LNCAP (cell line): ENCODE results near the gene EPHA10.

Experiments used
- TF ChIP-seq, protein P1 (sequence below): fragments of 450-650 bp; IDR thresholded peaks from 2 replicates; pipeline ENCODE4 v1.5.1; 2017; ENCODE audit warnings: mild to moderate bottlenecking

Gene EPHA10

GRCh38 chr1:37764888-37765441 lies at the start of gene EPHA10:
Gene EPHA10, minus strand, starts transcription at chr1:37765120. Its CDS starts 54 bp downstream, at chr1:37765066.
- TF ChIP-seq, protein P1, sequence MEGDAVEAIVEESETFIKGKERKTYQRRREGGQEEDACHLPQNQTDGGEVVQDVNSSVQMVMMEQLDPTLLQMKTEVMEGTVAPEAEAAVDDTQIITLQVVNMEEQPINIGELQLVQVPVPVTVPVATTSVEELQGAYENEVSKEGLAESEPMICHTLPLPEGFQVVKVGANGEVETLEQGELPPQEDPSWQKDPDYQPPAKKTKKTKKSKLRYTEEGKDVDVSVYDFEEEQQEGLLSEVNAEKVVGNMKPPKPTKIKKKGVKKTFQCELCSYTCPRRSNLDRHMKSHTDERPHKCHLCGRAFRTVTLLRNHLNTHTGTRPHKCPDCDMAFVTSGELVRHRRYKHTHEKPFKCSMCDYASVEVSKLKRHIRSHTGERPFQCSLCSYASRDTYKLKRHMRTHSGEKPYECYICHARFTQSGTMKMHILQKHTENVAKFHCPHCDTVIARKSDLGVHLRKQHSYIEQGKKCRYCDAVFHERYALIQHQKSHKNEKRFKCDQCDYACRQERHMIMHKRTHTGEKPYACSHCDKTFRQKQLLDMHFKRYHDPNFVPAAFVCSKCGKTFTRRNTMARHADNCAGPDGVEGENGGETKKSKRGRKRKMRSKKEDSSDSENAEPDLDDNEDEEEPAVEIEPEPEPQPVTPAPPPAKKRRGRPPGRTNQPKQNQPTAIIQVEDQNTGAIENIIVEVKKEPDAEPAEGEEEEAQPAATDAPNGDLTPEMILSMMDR = no peak

- TF ChIP-seq, protein P1 = no peak
These were observed 49.3 kb upstream of the EPHA10 start for GRCh38 chr1:37814252-37814651.

DNA sequence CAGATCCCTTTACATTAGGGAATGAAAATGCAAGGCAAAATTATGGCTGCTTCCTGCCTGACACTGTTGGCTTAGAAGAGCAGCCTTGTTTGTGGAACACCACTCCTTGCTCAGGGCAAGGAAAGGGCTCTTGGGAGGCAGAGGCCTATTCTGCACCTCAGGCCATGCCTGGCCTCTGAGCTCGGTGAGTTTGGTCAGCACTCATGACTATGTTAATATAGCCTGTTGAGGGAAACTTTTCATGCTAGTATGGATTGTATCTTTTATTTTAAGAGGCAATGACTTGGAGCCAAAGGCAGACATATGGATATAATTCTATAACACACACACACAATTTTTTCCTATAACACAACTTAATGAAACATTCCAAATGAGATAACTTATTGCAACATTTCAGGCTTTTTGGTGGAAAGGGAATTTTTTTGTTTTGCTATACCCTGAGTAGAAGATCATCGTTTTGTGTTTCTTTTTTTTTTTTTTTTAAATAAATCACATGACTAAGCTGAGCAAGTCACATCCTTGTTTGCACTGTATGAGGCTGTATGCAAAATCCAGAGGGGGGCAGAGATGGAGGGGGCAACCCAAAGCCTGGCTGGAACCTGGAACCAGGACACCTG lies 48.7 kb upstream of the EPHA10 start:
- TF ChIP-seq, protein P1 = no peak

DNA sequence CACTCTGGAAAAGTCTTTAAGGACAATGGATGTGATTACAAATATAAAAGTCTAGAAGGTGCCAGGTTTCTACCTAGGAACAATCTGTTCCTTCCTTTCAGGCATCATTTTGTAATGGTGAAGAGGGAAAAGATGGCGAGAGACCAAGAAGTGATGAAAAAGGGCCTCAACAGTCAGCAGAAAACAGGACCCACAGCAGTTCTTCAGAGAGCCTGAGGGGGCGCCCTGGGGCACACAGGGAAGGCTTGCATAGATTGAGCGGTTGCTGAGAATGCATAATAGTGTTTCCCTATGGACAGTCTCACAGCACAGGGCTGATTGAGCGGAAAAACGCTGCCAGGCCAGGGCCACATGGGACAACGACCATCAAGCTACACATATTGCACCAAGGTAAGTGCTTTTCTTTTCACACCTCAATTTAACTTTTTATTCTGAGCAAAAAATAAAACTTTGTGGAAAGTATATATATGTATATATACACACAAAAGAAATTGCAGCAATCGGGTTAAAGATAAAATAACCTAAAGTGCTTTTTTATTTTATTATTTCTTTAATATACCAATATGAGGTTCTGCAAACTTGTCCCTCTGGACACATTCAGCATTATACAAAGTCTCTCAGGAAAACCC lies 46.2 kb upstream of the EPHA10 start:
- TF ChIP-seq, protein P1 = peak; percentile 91

DNA sequence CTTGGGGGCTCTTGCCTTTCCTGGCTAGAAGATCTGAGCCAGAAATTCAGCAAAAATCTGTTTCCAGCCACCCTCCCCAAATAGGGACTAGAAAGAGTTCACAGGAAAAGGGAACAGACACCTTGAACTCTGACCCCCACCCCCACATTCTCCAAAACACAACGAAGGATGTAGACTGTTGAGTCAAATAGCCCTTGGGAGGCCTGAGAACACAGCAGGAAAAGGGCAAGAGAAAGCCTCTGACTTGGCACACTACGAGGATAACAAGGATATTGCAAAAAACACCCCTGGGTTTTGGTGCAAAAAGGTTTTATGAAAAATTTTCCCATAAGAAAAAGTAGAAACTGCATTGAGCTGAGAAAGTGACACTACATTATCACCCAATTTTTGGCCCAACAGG lies 45.0 kb upstream of the EPHA10 start:
- TF ChIP-seq, protein P1 = no peak

DNA sequence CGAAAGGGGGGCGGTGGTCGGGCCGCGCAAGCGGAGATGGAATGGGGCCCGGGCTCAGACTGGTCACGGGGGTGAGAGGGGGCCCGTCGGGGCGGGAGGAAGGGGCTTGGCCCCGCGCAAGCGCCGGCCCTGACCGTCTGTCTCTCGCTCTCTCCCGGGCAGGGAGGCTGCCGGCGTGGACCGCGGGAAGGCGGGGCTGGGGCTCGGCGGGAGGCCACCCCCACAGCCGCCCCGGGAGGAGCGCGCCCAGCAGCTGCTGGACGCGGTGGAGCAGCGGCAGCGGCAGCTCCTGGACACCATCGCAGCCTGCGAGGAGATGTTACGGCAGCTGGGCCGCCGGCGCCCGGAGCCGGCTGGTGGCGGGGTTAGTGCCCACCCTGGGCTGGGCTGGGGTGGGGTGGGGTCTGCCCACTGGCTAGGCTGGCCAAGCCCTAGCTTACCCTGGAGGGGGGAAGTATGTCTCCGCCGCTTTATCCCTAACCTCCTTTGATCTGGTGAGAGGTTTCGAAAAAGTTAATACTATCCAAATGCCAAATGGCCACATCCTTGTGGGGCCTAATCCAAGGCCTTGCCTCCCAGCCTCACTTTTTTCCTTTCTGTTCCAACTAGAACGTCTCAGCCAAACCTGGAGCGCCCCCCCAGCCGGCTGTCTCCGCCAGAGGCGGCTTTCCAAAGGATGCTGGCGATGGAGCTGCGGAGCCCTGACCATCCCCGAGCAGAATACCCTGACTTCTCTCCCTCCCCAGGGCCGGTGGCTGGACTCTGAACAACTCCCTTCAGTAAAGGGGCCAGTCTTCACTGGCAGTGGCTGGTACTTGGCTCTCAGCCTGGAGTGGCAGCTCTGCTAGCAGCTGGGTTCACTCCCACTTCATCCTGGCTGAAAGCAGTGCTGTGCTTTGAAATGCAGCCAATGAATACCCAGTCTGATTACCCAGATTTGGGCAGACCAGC lies 43.7 kb upstream of the EPHA10 start:
- TF ChIP-seq, protein P1 = no peak
